ENCODE results near the gene ARF3.

ARF3 gene

GRCh38 chr12:48980953-48981756 is 23.9 kb upstream of the ARF3 start:
- DNase-seq = peak; percentile 57

DNA sequence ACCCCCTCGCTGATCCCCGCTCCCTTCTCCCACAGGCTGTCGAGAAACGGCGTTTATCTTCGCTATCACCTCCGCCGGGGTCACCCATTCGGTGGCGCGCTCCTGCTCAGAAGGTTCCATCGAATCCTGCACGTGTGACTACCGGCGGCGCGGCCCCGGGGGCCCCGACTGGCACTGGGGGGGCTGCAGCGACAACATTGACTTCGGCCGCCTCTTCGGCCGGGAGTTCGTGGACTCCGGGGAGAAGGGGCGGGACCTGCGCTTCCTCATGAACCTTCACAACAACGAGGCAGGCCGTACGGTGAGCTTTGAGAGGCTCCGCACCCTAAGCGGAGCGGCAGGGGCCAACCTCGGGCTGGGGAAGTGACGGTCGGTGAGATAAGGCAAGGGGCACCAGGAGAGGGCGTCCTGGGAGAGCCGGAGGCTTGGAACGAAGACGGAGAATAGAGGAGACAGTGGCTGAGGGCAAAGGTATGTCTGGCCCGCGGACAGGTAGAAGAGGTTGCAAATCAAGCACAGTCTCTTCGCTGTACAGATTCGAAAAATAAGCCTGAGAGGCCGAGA is 23.2 kb upstream of the ARF3 start:
- peak; percentile 34 for DNase-seq

DNA sequence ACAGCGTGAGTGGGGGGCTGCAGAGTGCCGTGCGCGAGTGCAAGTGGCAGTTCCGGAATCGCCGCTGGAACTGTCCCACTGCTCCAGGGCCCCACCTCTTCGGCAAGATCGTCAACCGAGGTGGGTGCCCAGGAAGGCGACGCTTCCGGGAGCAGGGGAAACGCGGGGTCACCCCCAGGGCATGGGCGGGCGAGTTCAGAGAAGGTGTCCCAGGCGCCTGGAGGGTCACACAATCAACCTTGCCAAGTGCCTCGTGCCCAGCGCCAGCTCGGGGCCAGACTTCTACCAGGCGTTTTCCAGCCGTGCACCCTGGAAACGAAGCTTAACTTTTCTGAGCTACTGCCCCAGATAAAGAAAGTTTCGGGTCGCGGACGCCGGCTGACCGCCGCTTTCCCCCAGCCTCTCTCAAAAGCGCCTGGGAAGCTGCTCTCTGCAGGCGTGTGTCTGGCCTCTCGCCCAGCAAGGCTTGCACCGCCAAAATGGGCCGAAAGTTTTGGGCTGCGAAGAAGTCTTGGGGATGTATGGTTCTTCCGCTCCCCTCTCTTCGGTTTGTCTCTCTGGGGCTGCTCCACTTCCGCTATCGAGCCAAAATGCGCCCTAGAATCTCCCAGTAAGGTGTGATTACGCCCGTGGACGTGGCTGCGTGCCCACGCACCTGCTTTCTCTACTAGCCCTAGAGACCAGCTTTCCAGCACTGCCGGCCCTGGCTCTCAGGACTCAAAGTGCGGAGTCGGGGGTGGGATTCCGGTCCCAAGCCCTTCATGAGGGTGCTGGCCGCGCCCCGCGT is 22.5 kb upstream of the ARF3 start:
- peak; percentile 30 for DNase-seq

GRCh38 chr12:48978741-48979601 is 21.7 kb upstream of the ARF3 start:
- peak; percentile 15 for DNase-seq

GRCh38 chr12:48978291-48978740 is 21.0 kb upstream of the ARF3 start, which contains the start of gene WNT1:
TSS of gene WNT1 (plus strand) at chr12:48978322. CDS start at chr12:48978651, 329 bp downstream.
- DNase-seq = no peak

- DNase-seq = peak; percentile 85
Observed at GRCh38 chr12:48977290-48978281, 20.3 kb upstream of the ARF3 start.

GRCh38 chr12:48973941-48974673 is 16.8 kb upstream of the ARF3 start:
- DNase-seq = peak; percentile 38

- no peak for DNase-seq
Observed at GRCh38 chr12:48973531-48973930, 16.2 kb upstream of the ARF3 start.

DNA sequence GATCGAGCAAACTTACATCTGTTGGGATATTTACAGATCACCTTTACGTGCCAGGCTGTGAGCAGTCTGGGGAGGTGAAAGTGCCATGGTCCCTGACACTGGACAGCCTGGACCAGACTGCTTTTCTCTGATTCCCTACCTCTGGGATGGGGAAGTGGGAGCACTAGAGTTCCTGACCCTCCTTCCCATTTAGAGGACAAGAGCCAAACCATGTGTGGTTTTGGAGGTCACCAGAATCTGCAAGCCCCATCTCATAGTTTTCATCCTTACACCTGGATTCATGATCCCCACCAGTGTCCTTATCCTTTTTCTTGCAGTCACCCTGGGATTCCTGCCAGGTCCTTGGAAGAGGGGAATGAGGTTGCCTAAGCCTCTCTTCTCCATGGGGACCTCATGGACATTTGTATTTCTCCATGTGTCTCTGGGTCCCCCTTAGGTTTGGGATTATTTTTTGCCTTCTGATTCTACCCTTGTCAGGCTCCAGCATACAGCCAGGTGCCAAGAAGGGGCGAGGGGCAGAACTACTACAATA is 15.7 kb upstream of the ARF3 start:
- no peak for DNase-seq

GRCh38 chr12:48972213-48972951 is 15.1 kb upstream of the ARF3 start:
- DNase-seq = peak; percentile 18

GRCh38 chr12:48970702-48971334 is 13.5 kb upstream of the ARF3 start:
- DNase-seq = no peak

DNA sequence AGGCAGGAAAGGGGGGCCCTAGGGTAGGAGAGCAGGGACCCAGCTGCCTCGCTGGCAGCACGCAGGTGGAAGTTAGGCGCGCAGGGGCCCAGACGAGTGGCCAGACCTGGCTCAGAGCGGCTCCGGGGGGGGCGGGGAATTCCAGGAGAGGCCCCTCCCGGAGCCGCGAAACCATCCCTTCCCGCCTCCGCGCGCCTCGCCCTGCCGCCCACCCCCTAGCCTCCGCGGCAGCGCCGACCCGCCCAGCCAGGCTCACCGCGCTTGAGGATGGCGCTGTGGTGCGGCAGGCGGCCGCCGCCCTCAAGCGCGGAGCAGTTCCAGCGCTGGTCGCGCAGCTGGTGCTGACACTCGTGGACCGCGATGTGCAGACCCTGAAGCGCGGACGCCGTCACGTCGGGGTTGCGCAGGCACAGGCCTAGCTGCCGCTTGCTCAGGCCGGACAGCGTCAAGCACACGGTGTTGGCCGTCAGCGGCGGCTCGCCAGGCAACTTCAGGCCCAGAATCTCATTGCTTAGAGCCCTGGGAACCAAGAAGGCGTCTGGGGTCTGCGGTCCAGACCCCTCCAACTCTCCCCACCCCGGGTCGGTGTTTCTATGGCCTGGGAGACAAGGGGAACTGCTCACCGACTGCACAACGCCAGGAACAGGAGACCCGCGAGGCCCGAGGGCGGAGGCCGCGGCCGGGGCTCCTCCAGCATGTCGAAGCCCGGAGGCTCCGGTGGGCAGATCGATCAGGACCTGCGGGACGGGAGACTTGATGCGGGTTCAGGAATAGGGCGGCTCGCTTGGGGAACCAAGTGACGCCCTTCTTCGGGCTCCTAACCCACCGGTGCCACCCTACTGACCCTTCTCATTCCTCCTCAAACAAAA is 12.8 kb upstream of the ARF3 start:
- peak; percentile 51 for DNase-seq

GRCh38 chr12:48969160-48969771 is 12.0 kb upstream of the ARF3 start:
- no peak for DNase-seq

DNA sequence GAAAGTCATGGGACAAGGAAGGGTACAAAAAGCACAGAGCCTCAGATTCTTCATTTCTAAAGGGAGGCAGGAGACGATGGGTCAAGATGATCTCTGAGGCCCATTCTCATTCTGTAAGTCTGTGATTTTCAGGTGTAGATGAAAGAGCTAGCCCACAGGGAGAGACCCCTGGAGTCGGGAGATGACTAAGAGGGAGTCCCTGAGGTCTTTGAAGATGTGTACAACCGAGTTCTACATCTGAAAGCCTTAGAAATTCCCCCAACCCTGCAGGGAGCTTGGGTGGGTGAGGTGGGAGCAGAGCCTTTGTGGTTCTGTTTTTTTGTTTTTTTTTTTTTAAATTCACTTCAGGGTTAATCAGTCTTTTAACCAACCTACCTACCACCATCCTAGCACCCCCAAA is 11.2 kb upstream of the ARF3 start:
- DNase-seq = no peak

GRCh38 chr12:48967991-48968390 is 10.7 kb upstream of the ARF3 start:
- no peak for DNase-seq

DNA sequence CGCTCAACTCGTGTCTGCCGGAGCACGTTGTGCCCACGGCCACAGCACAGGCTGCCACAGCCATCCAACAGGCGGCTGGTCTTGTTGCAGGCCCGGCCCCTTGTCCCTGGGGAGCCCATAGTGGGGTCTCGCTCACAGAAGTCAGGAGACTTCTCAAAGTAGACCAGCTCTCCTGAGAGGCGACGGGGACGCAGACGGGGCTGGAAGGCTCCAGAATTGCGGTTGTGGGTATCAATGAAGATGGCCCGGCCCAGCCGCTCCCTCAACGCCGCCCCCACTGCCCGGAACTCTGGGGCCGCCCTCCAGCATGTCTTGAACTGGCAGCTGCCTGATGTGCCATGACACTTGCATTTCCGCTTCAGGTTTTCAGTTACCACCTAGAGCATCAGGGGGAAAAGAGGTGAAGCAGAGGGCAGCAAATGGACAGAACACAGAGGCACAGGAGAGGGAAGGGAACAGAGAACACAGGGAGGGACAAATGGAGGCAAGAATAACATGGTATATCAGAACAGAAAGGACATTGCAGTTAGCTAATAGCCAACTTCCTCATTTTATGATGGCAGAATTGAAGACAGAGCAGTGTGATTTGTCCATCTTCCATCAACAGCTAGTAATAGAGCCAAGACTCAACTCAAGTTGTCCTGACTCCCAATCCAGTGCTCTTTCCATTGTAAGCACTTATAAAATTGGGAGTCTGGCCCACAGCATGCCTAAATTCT is 9.0 kb upstream of the ARF3 start:
- no peak for DNase-seq

DNA sequence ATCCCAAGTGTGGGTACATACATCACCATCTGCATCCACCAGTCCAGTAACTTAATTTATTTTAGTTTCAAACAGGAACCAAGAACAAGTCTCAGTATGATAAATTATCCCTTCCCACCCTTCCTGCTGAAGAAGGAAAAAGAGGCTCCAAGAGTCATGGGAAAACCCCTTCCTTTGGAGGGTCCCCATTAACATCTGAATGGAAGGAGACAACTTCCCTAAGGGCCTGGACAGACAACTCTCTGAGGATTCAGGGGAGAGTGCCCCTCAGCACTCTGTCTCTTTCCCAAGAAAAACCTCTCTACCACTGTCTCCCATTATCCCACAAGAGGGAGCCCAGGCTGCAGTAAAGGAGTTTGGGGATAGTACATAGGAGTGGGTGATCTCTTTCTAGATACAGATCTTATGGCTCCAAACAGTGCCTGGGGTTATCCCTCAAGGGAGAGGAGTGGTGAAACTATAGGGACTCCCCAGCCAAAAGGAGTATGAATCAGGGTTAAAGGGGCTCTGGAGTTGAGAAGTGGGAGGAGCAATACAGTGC is 8.1 kb upstream of the ARF3 start:
- no peak for DNase-seq
